A549 (cell line): ENCODE measurements around the gene AADACL4.

ENCODE experiments used
- BHLHE40 ChIP-seq: IDR thresholded peaks from 2 replicates; pipeline ENCODE4 v1.6.1; 2012; ENCODE audit warnings: low read depth, low read length, inconsistent platforms
- CHD2 ChIP-seq: fragments of 150-350 bp; IDR thresholded peaks from 2 replicates; pipeline ENCODE4 v1.6.1; 2014; ENCODE audit warnings: low read length; ENCODE audit not compliant: partially characterized antibody
- GATA3 ChIP-seq: IDR thresholded peaks from 2 replicates; pipeline ENCODE4 v1.6.1; 2012; ENCODE audit warnings: borderline replicate concordance
- HEYL ChIP-seq: fragments of 250-450 bp; sonication (Bioruptor Pico); IDR thresholded peaks from 2 replicates; pipeline ENCODE4 v1.8.0; 2021; ENCODE audit warnings: mild to moderate bottlenecking, moderate library complexity
- KDM1A ChIP-seq: fragments of 200-600 bp; sonication (generic); IDR thresholded peaks from 2 replicates; pipeline ENCODE4 v1.6.1; 2016; ENCODE audit warnings: low read depth, mild to moderate bottlenecking
- POLR2A ChIP-seq: IDR thresholded peaks from 2 replicates; pipeline ENCODE4 v1.6.1; 2012; ENCODE audit warnings: mild to moderate bottlenecking, low read length
- TF ChIP-seq, protein P1 (sequence below): IDR thresholded peaks from 2 replicates; pipeline ENCODE4 v1.6.1; 2012
- TF ChIP-seq, protein P2 (sequence below): fragments of 200-600 bp; sonication (generic); IDR thresholded peaks from 2 replicates; pipeline ENCODE4 v1.6.1; 2016; ENCODE audit warnings: antibody characterized with exemption, mild to moderate bottlenecking, moderate library complexity
- TF ChIP-seq, protein P3 (sequence below): fragments of >200 bp; sonication (Bioruptor Twin); formaldehyde crosslinking; IDR thresholded peaks from 3 replicates; pipeline ENCODE4 v1.5.1; 2016
- TF ChIP-seq, protein P4 (sequence below): fragments of 150-350 bp; IDR thresholded peaks from 2 replicates; pipeline ENCODE4 v1.6.1; 2014; ENCODE audit warnings: low read depth, mild to moderate bottlenecking, low read length

DNA sequence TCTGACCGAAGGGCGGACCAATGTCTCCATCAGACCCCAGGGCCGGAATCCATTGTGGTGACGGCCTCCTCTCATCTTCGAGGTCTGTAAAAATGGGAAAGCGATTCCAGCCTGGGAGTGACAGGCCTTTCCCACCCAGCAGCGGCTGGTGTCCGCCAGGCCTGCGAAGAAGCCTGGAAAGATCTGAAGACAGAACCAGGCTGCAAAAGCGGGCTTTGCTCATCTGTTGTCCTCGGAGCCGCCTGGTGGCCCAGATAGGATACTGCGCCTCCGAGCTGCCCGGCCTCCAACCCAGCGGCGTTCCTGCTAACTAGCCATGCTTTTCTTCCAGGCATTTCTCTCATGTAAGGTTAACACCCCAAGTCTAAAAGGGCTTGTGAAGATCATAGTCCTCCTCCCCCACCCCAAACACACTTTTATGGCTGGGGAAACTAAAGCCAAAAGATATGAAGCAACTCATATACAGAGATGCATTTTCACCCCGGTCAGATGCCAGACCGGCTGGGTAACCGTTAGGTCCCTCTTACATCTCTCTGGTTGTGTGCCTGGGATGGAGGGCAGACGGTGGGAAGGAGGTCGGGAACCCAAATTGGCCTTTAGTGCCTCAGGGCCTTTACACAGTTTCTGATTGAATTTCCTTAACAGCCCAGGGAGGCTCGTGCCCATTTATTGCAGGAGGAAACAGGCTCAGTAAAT is 23.9 kb upstream of the AADACL4 start:
- TF ChIP-seq, protein P1, sequence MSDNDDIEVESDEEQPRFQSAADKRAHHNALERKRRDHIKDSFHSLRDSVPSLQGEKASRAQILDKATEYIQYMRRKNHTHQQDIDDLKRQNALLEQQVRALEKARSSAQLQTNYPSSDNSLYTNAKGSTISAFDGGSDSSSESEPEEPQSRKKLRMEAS, result no peak; the same call in none of the 2 replicates
- TF ChIP-seq, protein P2, sequence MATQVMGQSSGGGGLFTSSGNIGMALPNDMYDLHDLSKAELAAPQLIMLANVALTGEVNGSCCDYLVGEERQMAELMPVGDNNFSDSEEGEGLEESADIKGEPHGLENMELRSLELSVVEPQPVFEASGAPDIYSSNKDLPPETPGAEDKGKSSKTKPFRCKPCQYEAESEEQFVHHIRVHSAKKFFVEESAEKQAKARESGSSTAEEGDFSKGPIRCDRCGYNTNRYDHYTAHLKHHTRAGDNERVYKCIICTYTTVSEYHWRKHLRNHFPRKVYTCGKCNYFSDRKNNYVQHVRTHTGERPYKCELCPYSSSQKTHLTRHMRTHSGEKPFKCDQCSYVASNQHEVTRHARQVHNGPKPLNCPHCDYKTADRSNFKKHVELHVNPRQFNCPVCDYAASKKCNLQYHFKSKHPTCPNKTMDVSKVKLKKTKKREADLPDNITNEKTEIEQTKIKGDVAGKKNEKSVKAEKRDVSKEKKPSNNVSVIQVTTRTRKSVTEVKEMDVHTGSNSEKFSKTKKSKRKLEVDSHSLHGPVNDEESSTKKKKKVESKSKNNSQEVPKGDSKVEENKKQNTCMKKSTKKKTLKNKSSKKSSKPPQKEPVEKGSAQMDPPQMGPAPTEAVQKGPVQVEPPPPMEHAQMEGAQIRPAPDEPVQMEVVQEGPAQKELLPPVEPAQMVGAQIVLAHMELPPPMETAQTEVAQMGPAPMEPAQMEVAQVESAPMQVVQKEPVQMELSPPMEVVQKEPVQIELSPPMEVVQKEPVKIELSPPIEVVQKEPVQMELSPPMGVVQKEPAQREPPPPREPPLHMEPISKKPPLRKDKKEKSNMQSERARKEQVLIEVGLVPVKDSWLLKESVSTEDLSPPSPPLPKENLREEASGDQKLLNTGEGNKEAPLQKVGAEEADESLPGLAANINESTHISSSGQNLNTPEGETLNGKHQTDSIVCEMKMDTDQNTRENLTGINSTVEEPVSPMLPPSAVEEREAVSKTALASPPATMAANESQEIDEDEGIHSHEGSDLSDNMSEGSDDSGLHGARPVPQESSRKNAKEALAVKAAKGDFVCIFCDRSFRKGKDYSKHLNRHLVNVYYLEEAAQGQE, result no peak
- TF ChIP-seq, protein P3, sequence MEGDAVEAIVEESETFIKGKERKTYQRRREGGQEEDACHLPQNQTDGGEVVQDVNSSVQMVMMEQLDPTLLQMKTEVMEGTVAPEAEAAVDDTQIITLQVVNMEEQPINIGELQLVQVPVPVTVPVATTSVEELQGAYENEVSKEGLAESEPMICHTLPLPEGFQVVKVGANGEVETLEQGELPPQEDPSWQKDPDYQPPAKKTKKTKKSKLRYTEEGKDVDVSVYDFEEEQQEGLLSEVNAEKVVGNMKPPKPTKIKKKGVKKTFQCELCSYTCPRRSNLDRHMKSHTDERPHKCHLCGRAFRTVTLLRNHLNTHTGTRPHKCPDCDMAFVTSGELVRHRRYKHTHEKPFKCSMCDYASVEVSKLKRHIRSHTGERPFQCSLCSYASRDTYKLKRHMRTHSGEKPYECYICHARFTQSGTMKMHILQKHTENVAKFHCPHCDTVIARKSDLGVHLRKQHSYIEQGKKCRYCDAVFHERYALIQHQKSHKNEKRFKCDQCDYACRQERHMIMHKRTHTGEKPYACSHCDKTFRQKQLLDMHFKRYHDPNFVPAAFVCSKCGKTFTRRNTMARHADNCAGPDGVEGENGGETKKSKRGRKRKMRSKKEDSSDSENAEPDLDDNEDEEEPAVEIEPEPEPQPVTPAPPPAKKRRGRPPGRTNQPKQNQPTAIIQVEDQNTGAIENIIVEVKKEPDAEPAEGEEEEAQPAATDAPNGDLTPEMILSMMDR, result peak; percentile 78
- TF ChIP-seq, protein P4, sequence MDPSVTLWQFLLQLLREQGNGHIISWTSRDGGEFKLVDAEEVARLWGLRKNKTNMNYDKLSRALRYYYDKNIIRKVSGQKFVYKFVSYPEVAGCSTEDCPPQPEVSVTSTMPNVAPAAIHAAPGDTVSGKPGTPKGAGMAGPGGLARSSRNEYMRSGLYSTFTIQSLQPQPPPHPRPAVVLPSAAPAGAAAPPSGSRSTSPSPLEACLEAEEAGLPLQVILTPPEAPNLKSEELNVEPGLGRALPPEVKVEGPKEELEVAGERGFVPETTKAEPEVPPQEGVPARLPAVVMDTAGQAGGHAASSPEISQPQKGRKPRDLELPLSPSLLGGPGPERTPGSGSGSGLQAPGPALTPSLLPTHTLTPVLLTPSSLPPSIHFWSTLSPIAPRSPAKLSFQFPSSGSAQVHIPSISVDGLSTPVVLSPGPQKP, result no peak
- TF ChIP-seq CHD2 (no peak), POLR2A (no peak; the same call in 1 of the 2 replicates), HEYL (CRISPR knock-in tag) (no peak), KDM1A (no peak), GATA3 (0 out of 2 replicates have a peak, but pooled peaks have one; percentile 13), BHLHE40 (no peak)
